Daoy (cell line): ENCODE data around the gene ROR2. TPM values are rescaled to one million over a fixed set of nuclear protein-coding genes. Genes with fewer than 3 reads are reported as not detected.
A peak's percentile ranks its signal among the peaks of the same experiment; 100 is the strongest.

Experiments
- DNase-seq: peaks from one replicate; pipeline ENCODE4 v3.0.0-alpha.2; 2015; ENCODE audit warnings: low read depth
- total RNA-seq: library from RNA; depleted of rRNA; stranded (reverse); fragments of >200 nt; shearing (Covaris generic); gene quantifications from 2 replicates; pipeline ENCODE4 v1.2.3, GENCODE V29; 2014

ROR2 gene
- total RNA-seq, 1 experiment from 2014 or later, result 1.8 TPM

DNA sequence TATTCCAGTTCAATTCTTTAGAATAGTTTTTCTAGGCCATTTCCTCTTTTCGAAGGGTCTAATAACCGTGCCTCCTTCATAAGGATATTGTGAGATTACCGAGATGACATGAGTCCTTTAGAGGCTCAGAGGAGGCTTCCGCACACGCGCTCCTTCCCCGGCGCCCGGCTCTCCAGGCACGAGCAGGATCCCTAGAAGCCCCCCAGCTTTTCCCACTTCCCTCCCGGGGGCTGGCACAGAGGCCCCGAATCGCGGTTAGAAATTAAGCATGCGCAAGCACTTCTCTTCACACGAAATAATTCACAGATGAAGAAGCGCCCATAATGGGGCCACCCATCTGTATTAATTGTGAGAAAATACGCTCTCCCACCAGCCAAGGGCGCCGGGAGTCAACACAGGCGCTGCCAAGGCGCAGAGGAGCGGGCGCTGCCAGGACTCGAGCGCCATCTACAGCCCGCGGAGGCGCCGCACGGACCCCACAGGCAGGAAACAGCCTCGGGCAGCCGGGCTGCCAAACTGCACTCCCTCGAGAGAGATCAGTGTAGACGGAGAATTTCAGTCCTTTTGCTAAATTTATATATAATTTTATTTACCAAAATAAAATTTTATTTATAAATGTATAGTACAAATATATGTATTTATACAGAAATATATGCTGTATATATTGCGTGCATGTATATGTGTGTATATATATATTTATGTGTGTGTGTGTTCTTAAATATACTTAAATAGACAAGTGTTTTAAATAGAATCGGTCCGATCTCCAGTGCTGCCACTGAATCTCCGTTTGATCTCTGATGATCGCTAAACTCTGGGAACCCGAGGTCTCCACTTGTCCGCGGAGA, 268.3 kb downstream of the ROR2 start:
- DNase-seq, result peak; percentile 88

GRCh38 chr9:91680998-91681397, 269.0 kb downstream of the ROR2 start:
- no peak for DNase-seq

GRCh38 chr9:91680106-91680505, 269.9 kb downstream of the ROR2 start:
- no peak for DNase-seq

DNA sequence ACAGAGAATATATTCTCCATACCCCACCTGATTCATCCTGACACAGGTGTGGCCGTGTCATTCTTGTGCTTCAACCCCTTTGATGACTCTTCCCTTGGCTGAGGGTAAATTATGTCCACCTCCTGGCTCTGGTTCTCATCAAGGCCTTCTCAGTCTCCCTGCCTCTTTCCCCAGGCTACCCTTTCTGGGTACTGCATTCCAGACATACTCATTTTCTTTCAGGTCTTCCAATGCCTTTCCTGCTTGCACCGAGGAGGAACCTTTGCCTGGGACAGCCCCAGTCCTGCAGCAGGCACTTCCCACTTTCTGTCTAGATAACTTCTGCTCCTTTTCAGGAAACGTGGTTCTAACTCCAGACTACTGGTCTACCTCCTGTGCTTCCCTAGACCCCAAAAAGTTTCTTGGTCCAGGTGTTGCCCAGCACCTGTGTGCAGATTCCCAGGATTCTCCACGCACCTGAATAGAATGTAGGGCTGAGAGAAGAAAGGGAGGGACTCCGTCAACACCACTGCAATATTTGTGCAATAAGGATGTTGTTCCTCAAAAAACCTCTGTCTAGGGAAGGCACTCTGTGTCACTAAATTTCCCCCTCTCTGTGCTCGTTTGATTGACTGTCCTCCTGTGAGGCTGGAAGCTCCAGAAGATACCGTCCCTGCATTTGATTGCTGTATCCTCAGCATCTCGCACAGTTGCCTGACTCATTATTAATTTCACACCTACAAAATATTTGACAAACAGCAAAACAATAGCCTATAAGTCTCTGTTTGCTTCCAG, 271.0 kb downstream of the ROR2 start:
- no peak for DNase-seq

- DNase-seq, result no peak
Observed at GRCh38 chr9:91677822-91678436, 272.1 kb downstream of the ROR2 start.

- no peak for DNase-seq
Observed at GRCh38 chr9:91677331-91677730, 272.7 kb downstream of the ROR2 start.

DNA sequence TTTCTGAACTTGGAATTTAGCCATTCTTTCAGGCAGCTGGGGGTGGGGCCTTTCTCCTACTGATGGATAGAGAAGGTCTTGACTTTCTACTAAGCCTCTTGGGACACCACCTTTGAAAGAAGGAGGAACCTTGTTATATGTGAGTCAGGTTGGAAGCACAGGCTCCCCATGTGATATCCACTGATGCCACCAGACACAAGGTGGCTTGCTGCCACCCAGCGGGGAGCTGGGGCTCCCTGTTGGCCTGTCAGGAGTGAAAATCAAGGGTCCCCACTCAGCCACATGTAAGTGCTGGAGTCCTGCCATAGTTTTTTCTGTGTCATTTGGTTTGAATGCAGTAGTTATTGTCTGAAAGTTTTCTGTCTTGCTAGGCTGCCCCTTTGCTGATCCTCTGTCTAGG, 274.0 kb downstream of the ROR2 start:
- DNase-seq, result peak; percentile 79

DNA sequence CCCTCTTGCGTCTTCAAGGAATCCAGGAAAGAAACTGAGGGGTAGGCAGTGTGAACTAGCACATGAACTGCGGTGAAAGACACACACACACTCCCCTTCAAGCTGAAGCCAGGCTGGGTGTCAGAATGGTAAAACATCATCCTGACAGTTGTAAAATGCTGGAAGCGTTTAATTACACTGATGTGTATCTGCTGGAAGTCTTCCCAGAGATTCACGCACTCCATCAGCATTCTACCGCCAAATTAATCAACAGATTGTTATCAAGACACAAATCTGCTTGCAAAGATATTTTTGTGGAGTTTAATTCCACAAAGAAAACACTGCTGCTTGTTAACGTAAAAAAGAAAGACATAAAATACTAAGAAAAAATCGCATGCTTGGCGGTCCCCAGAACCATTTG, 285.4 kb downstream of the ROR2 start:
- no peak for DNase-seq

- DNase-seq, result no peak
Observed at GRCh38 chr9:91663858-91664257, 286.2 kb downstream of the ROR2 start.

GRCh38 chr9:91661451-91661850, 288.6 kb downstream of the ROR2 start:
- no peak for DNase-seq

DNA sequence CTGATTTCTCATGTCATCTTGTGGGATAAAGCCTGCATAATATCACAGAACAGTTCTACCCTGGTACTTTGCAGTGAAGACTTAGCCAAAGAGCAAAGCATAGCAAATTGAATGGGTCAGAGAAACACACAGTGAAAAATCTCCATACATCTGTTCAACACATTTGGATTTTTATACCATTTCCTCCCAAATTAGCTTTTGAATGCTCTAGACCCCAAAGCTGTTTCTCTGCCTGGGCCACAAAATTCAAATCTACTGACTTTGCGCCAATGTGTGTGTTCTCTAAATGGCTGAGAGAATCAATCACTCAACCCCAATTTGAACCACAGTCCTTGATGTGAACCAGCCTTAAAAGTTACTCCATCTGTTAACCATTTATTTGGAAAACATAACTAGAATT, 289.5 kb downstream of the ROR2 start:
- DNase-seq, result no peak

DNA sequence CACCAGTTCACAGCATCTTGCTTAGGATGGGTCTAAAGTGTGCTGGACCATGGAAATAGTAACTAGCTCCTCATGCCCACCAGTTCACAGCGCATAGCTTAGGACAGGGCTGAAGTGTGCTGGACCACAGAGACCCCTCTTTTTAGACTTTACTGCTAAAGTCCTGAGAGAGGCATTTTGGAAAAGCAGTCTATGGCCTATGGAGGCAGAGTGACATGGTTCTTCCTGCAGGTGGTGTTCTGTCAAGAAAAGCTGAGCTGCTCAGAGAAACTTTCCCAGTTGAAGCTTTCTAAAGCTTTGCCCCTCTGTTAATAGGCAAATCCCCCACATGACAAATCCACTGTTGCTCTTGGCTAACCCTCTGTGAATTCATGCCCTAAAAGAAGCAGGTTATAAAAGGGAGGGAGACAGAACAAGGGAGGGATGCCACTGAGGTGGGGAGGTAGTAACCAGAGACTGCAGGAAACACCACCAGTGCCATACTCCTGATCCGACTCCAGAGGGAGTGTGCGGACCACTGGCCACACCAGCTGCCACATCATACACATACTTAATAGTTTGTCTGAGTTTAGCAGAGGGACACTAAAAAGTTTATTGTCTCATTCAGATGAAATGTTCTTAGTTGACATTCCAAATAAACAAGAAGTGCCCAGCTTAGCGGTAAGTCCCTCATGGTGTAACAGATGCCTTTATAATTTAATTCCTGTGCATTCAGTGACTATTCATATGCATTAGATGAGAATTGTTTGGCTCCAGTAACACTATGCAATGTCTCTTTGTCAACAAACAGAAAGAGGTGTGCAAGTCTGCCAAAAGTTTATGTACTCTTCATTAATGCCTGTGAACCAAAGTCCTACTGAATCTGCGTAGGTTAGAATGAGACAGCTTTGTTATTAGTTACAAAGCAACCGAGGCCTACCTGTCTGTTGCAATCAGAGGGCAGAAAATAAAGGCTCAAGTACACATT, 290.2 kb downstream of the ROR2 start:
- peak; percentile 46 for DNase-seq

DNA sequence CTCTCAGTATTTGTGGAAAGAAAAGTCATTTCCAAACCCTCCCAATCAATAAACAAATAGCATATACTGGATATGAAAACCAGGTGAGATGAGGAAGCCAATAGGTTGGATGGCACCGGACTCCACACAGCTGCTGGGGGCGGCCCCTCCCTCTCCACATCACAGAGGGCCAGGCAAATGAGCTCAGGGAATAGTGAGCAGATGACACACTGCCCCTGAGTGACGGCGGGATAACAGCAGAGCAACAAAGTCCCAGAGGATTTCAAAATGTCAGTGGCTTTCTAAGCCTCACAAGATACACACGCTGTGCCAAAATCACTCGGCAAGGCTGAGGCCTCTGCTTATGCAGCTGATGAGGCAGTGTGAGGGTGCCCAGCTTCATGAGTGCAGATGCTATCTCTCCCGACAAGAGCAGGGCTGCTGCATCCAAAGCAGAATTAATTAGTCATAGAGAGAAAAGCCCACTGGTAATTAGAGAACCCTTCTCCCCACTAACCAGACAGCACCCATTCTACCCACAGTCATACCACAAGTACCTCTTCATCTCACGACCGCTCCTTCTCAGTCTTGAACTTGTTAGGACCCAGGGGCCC, 291.4 kb downstream of the ROR2 start:
- DNase-seq, result no peak

DNA sequence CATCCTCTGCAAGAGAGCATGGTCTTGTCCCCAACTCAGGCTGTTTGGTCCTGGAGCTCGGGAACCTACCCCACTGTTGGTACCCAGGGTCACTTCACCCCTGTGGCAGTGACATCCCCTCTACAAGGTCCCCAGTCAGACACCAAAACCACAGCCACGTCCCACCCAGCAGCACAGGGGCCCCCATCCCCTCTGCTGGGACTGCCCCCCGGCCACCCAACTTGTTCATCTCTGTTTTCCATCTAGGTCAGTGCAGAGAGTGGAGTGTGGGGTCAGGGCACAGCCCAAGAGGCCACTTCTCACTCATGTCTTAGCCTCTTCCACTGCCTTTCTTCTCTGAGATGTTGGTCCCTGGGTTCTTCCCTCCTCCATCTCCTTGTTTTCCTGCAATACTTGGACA, 292.5 kb downstream of the ROR2 start:
- no peak for DNase-seq

- DNase-seq, result no peak
Observed at GRCh38 chr9:91655658-91656057, 294.4 kb downstream of the ROR2 start.

DNA sequence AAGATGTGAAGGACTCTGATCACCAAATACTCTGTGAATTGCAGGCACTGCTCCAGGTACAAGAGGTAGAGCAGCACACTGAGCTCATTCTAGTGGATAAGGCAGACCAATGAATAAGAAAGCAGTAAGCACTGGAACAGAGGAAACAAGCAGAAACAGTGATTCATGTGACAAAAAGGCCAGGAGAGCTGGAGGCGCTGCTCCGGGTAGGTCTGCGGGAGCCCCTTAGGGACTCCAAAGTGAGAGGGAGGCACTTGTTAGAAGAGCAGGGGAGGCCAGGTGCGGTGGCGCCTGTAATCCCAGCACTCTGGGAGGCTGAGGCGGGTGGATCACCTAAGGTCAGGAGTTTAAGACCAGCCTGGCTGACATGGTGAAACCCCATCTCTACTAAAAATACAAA, 294.8 kb downstream of the ROR2 start:
- peak; percentile 29 for DNase-seq

- DNase-seq, result no peak
Observed at GRCh38 chr9:91654527-91654926, 295.5 kb downstream of the ROR2 start.

DNA sequence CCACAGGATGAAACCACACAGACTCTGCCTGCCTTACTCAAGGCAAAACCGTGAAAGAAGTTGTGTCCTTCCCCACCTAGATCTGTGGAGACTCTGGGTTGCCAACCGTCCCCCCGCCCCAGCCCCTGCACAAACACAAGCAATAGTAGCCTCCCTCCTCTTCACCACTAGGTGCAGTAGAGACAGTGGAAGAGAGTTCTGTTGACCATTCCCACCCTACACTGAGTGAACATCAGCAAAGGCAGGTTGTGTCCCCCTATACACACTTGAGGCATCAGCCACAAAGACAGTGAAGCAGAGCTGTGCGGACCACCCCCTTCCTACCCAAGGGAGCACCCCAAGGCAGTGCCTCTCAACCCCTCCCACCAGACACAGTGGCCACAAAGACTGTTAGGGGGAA, 302.7 kb downstream of the ROR2 start:
- DNase-seq, result no peak

DNA sequence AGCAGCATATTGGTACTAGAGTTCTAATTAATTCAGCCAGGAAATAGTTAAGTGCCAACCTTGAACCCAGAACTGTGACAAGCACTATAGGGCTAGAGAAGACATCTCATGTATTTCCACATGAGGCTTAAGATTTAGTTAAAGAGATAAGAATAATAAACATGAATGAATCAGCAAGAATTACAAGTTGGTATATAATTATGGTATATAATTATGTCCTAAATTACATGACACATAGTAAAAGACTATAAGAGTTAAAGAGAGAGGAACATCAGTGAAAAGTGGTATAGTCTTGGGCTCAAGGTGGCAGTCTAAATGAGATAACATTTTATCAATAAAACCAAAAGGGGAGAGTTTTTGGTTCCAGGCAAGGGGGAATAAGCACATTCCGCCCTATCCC, 303.3 kb downstream of the ROR2 start:
- no peak for DNase-seq

DNA sequence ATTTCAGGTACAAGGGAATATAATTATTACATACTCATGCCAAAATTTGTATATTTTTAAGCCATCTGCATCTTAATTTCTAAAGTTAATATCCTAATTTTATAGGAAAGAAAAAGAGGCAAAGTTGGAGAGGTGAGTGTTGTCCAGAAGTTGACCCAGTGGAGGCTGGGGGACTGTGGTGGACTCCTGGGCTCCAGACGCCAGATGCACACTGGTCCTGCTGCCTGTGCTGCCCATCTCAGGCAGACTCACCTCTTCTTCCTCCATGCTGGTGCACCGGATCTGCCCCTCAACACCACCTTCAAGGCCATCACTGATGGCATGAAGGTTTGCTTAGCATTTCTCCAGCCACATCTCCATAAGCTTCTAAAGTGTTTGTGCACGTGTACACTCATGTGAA, 305.6 kb downstream of the ROR2 start:
- no peak for DNase-seq

GRCh38 chr9:91643481-91644077, 306.4 kb downstream of the ROR2 start:
- peak; percentile 15 for DNase-seq
